Vagina (tissue), 2 donors: ENCODE data around the gene MRPL17. TPM values are rescaled to one million over a fixed set of nuclear protein-coding genes. Genes with fewer than 3 reads are reported as not detected.

Source experiments
- DNase-seq, 2 donors: peaks; one replicate each; pipeline ENCODE4 v3.0.0-alpha.2; 2017; ENCODE audit errors: extremely low spot score in 2 of 2
- H3K27ac ChIP-seq: fragments of 200-600 bp; sonication (generic); one replicate; pipeline ENCODE4 v1.5.1; 2019
- H3K27me3 ChIP-seq: fragments of 200-600 bp; sonication (generic); one replicate; pipeline ENCODE4 v1.5.1; 2019
- H3K36me3 ChIP-seq, 2 donors: fragments of 200-600 bp; sonication (generic); one replicate each; pipeline ENCODE4 v1.5.1; 2017 to 2019
- H3K4me1 ChIP-seq: fragments of 200-600 bp; sonication (generic); one replicate; pipeline ENCODE4 v1.5.1; 2019
- H3K4me3 ChIP-seq, 2 donors: fragments of 200-600 bp; sonication (generic); 1 replicate in 1 of 2; 2 replicates in 1 of 2; pipeline ENCODE4 v1.5.1; 2016 to 2019
- H3K9me3 ChIP-seq: fragments of 200-600 bp; sonication (generic); one replicate; pipeline ENCODE4 v1.5.1; 2019
- POLR2A ChIP-seq, 2 donors: fragments of 450-650 bp; IDR thresholded peaks; one replicate each; pipeline ENCODE4 v1.6.1; 2017; ENCODE audit warnings: antibody characterized with exemption in 2 of 2, mild to moderate bottlenecking in 2 of 2, moderate library complexity in 2 of 2
- POLR2AphosphoS5 ChIP-seq, 2 donors: sonication (generic); formaldehyde crosslinking; IDR thresholded peaks; one replicate each; pipeline ENCODE4 v1.9.0; 2017; ENCODE audit warnings: antibody characterized with exemption in 2 of 2, mild to moderate bottlenecking in 2 of 2, low read depth in 1 of 2; ENCODE audit not compliant: insufficient read depth in 1 of 2
- intact Hi-C: fragments of 100-400 bp; cut with DNase I; formaldehyde crosslinking; loops from one replicate; pipeline ENCODE4 v1.15.1; 2023
- total RNA-seq: library from RNA; depleted of rRNA; stranded (reverse); fragments of >200 nt; gene quantifications from one replicate; pipeline ENCODE4 v1.2.3, GENCODE V29; 2016
- TF ChIP-seq, protein P1 (sequence below), 3 experiments: fragments of 450-650 bp in 2 of 3; fragments of 200-600 bp in 1 of 3; sonication (generic) in 1 of 3; IDR thresholded peaks; one replicate each; pipeline ENCODE4 v1.5.1; 2017 to 2019; ENCODE audit warnings: antibody characterized with exemption in 3 of 3, mild to moderate bottlenecking in 2 of 3, moderate library complexity in 2 of 3

Gene MRPL17
- total RNA-seq: 55.2 TPM

DNA sequence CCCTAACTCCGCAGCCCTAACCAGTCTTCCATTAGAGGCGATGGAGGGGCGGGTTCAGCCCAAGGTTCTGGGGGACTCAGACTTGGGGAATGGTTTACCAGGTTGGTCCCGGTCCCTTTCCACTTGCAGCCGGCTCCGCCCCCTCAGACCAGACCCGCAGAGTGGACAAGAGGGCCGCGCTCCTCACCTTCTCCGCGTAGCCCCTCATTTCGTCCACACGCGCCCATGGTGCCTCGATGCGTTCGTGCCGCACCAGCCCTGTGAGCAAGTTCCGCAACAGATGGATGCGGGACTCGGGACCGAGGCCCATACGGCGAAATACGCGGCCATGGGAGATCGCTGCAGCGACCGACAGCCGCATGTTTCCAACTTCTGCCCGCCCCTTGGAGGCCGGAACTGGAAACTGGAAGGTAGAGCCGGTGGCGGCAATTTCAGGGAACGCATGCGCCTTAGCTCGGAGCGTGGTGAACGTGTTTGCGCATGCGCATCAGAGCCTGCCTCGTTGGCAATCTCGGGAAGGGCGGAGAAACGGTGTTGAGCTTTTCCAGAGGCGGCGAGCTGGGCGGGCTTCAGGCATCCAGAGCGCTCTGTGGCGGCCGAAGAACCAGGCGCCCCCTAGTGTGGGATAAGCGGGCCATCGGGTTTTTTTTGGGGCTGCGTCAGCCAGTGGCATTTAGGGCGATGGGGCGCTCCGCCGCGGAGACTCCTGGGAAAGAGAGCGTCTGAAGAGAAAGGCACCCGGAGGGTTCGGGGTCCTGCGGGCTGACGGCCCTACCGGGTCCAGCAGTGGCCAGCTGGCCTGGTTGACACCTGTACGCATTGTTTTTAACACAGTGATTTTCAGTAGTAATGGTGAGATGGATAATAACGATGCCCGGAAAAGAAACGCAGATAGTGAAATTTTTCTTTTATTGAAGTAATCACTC, at the start of gene MRPL17:
TSS of gene MRPL17 (minus strand) at position 405 of the 926 bp plus-strand sequence. CDS start at position 361, 44 bp downstream.
- peak within 1 kb of the TSS; percentile 94 for H3K27ac ChIP-seq
- TF ChIP-seq POLR2AphosphoS5 (IDR thresholded peaks at IDR 0.05; ENCODE audit: insufficient read depth in 1 of 2, low read depth in 1 of 2) (peak; percentile 98 to 99), POLR2A (IDR thresholded peaks at IDR 0.05) (peak in 1 of 2 donors; percentile 52)
- TF ChIP-seq, protein P1, sequence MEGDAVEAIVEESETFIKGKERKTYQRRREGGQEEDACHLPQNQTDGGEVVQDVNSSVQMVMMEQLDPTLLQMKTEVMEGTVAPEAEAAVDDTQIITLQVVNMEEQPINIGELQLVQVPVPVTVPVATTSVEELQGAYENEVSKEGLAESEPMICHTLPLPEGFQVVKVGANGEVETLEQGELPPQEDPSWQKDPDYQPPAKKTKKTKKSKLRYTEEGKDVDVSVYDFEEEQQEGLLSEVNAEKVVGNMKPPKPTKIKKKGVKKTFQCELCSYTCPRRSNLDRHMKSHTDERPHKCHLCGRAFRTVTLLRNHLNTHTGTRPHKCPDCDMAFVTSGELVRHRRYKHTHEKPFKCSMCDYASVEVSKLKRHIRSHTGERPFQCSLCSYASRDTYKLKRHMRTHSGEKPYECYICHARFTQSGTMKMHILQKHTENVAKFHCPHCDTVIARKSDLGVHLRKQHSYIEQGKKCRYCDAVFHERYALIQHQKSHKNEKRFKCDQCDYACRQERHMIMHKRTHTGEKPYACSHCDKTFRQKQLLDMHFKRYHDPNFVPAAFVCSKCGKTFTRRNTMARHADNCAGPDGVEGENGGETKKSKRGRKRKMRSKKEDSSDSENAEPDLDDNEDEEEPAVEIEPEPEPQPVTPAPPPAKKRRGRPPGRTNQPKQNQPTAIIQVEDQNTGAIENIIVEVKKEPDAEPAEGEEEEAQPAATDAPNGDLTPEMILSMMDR (IDR thresholded peaks at IDR 0.05): peak; percentile 87 to 93 (median 92)
- intact Hi-C loops: loop anchor here (5.0 kb wide), 1 partner anchor 81 kb away; the partner anchor contains the start of genes ILK and RRP8
- no peaks in the 10 kb centered on the region for H3K36me3 ChIP-seq
- H3K4me3 ChIP-seq: peak within 1 kb of the TSS; percentile 77 to 78
- no peaks in the 10 kb centered on the region for H3K27me3 ChIP-seq
- peak; percentile 98 to 99 for DNase-seq
- H3K4me1 ChIP-seq: peaks cover 24% of the 10 kb centered on the region
- no peaks in the 10 kb centered on the region for H3K9me3 ChIP-seq

DNA sequence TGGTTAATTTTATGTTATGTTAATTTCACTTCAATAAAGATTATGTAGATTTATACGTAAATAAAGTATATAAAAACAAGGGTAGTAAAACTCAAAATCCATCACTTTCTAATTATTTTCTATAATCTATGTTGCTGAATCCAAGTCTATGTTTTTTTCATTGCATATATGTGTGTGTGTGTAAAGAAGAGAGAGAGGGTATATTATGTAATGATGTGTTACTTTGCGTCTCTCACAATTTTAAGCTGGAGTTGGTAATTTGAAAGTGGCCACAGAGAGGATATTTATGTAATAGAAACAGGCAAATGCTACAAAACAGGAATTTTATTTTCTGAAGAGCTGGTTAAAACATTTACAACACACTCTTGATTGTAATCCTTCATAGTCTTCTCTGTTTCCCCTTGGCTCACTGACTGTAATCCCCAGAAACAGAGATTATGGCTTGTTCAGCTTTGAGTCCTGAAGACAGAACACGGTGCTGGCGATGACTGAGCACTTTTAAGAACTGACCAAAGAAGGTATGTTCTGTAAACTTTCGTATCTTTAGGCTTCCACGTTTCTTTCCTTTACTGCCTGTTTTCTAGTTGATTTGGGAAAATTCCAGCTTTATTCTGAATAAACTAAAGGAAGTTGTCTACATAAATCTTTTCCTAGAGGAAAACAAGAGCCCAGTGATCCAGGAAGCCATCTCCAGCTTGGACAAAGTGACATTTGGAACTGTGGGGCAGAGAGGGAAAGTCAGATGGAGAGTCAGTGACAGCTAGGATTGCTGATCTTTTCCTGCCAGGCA, 45.0 kb upstream of the MRPL17 start:
- intact Hi-C loops: no loop called here
- H3K27ac ChIP-seq: no peak overlapping the region

DNA sequence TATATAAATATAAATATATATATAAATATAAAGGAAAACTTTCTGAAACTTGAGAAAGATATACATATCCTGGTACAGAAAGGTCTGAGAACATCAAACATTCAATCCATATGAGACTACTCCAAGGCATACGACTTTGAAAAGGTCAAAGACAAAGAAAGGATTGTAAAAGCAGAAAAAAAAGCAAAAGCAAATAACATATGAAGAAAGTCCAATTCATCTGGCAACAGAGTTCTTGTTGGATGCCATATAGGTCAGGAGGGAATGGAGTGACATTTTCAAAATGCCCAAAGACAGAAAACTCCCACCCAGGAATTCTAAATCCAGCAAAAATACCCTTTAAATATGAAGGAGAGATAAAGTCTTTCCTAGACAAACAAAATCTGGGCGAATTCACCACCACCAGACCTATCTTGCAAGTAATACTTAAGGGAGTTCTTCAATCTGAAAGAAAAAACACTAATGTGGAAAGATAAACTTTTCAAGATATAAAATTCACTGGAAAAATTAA, 42.3 kb upstream of the MRPL17 start:
- intact Hi-C loops: no loop called here

More for the DNA sequence above, 45.0 kb upstream of the MRPL17 start:
- no peaks in the 10 kb centered on the region for H3K27me3 ChIP-seq
- H3K9me3 ChIP-seq: peaks cover 2% of the 10 kb centered on the region
- H3K4me1 ChIP-seq: no peaks in the 10 kb centered on the region
- H3K36me3 ChIP-seq: no peaks in the 10 kb centered on the region
- TF ChIP-seq, protein P1 (IDR thresholded peaks at IDR 0.05): no peak
- TF ChIP-seq POLR2A (IDR thresholded peaks at IDR 0.05): no peak
- no peak overlapping the region for H3K4me3 ChIP-seq
- DNase-seq: no peak

DNA sequence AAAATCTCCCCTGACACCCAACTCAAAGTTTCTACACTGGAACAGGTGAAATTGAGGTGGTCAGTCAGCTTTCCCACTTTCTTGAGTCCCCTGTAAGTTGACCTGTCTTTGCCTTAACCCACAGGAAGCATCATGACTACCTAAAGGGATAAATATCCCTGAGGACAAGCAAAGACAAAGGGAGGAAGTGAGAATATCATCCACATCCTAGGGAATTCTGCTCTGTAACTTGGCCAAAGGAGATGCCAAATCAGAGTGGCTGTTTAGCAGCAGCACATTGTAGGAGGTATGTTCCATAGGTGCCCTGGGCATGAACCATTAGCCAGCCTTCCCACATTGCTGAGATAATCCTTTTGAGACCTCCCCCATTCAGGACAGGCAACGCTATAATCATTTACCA, 40.9 kb upstream of the MRPL17 start:
- DNase-seq: no peak
- Histone ChIP-seq H3K27ac (no peak overlapping the region), H3K27me3 (no peaks in the 10 kb centered on the region), H3K4me3 (no peak overlapping the region), H3K36me3 (no peaks in the 10 kb centered on the region), H3K9me3 (peaks cover 2% of the 10 kb centered on the region), H3K4me1 (no peaks in the 10 kb centered on the region)
- no peak for TF ChIP-seq POLR2A (IDR thresholded peaks at IDR 0.05)
- no peak for TF ChIP-seq POLR2AphosphoS5 (IDR thresholded peaks at IDR 0.05; ENCODE audit: insufficient read depth in 1 of 2, low read depth in 1 of 2)
- TF ChIP-seq, protein P1 (IDR thresholded peaks at IDR 0.05): no peak
- intact Hi-C loops: no loop called here

More for the DNA sequence above, 42.3 kb upstream of the MRPL17 start:
- Histone ChIP-seq H3K9me3 (peaks cover 2% of the 10 kb centered on the region), H3K4me1 (no peaks in the 10 kb centered on the region), H3K27me3 (no peaks in the 10 kb centered on the region), H3K27ac (no peak overlapping the region), H3K36me3 (no peaks in the 10 kb centered on the region), H3K4me3 (no peak overlapping the region)
- no peak for DNase-seq
- TF ChIP-seq, protein P1 (IDR thresholded peaks at IDR 0.05): no peak
- TF ChIP-seq POLR2AphosphoS5 (IDR thresholded peaks at IDR 0.05; ENCODE audit: insufficient read depth in 1 of 2, low read depth in 1 of 2): no peak
- no peak for TF ChIP-seq POLR2A (IDR thresholded peaks at IDR 0.05)
